AG04450 (cell line): ENCODE measurements around the gene CHKA. TPM values are rescaled to one million over a fixed set of nuclear protein-coding genes. Genes with fewer than 3 reads are reported as not detected.

ENCODE experiments used
- CTCF ChIA-PET: fragments of 300-600, 350-600 bp; formaldehyde crosslinking; extraction: SDS; loops from one replicate; lab custom pipeline; 2022; ENCODE audit warnings: antibody characterized with exemption, inconsistent platforms; lab: Charles Lee
- POLR2A ChIA-PET: fragments of 350-600 bp; formaldehyde crosslinking; extraction: SDS; loops from one replicate; lab custom pipeline; 2021; ENCODE audit warnings: antibody characterized with exemption, inconsistent platforms; lab: Yijun Ruan, JAX
- DNase-seq: peaks from one replicate; pipeline ENCODE4 v3.0.0-alpha.2; 2011; ENCODE audit warnings: low read depth, low spot score
- H3K27ac ChIP-seq: one replicate; pipeline ENCODE4 v1.5.1; 2012; ENCODE audit warnings: low read depth, low read length, control low read depth
- H3K27me3 ChIP-seq: one replicate; pipeline ENCODE4 v1.6.0; 2012; ENCODE audit warnings: low read length; ENCODE audit not compliant: control insufficient read depth, insufficient read depth
- H3K4me3 ChIP-seq: 2 replicates; pipeline ENCODE4 v1.5.1; 2011; ENCODE audit warnings: mild to moderate bottlenecking, low read depth, low read length, control low read depth
- H3K9me3 ChIP-seq: 2 replicates; pipeline ENCODE4 v1.5.1; 2012; ENCODE audit warnings: low read length; ENCODE audit not compliant: control insufficient read depth, insufficient read depth
- CTCF ChIP-seq: IDR thresholded peaks from 2 replicates; pipeline ENCODE4 v1.5.1; 2011; ENCODE audit warnings: low read depth, low read length, control low read depth, inconsistent platforms
- polyA plus RNA-seq: library from polyadenylated mRNA; depleted of rRNA; stranded (reverse); fragments of >200 nt; gene quantifications from 2 replicates; pipeline ENCODE4 v1.2.3, GENCODE V29; 2011

The CHKA gene
- polyA plus RNA-seq, 1 experiment = 12.5 TPM

- TF ChIP-seq CTCF = no peak
- H3K27me3 ChIP-seq = no peaks in the 10 kb centered on the region
- H3K9me3 ChIP-seq = no peaks in the 10 kb centered on the region; the same call in 1 of the 2 replicates
- no peak overlapping the region for H3K4me3 ChIP-seq
- no peak overlapping the region for H3K27ac ChIP-seq
- ChIA-PET POLR2A (no interaction called here), CTCF (no interaction called here)
- DNase-seq = no peak
These were observed 24.1 kb upstream of the CHKA start for GRCh38 chr11:68145120-68145866.

DNA sequence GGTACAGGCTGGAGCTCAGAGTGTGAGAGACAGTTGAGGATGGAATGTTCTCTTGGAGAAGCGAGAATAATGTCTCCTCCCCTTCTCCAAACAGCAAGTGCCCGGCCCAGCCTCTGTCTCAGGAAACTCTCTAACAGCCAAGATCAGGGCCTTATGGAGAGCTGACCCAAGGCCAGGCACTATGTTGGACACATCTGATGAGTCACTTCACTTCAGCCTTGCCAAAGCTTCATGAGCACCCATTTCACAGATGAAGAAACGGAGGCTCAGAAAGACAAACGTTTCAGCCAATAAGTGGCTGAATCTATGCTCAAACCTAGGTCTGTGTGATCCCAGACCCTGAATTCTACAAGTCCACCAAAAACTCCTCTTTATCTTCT, 22.1 kb upstream of the CHKA start:
- no peaks in the 10 kb centered on the region for H3K27me3 ChIP-seq
- no peak for TF ChIP-seq CTCF
- H3K27ac ChIP-seq = no peak overlapping the region
- no peaks in the 10 kb centered on the region; the same call in 1 of the 2 replicates for H3K9me3 ChIP-seq
- H3K4me3 ChIP-seq = no peak overlapping the region
- DNase-seq = no peak
- CTCF ChIA-PET = no interaction called here
- POLR2A ChIA-PET = no interaction called here

GRCh38 chr11:68142441-68143309, 21.5 kb upstream of the CHKA start:
- Histone ChIP-seq H3K27me3 (no peaks in the 10 kb centered on the region), H3K27ac (no peak overlapping the region), H3K9me3 (no peaks in the 10 kb centered on the region; the same call in 1 of the 2 replicates), H3K4me3 (no peak overlapping the region)
- POLR2A ChIA-PET = no interaction called here
- CTCF ChIA-PET = no interaction called here
- no peak for TF ChIP-seq CTCF
- DNase-seq = no peak

GRCh38 chr11:68142028-68142412, 20.8 kb upstream of the CHKA start:
- ChIA-PET POLR2A (no interaction called here), CTCF (no interaction called here)
- Histone ChIP-seq H3K27me3 (no peaks in the 10 kb centered on the region), H3K9me3 (no peaks in the 10 kb centered on the region; the same call in 1 of the 2 replicates), H3K27ac (no peak overlapping the region), H3K4me3 (no peak overlapping the region)
- no peak for DNase-seq
- TF ChIP-seq CTCF = no peak
